IMR-90 (cell line): Measurements from ENCODE around the gene CROT. TPM values are rescaled to one million over a fixed set of nuclear protein-coding genes. Genes with fewer than 3 reads are reported as not detected.

Experiments used
- ATAC-seq: fragments of 200-7000 bp; cut with Tn5 transposase; 2 replicates; pipeline ENCODE4 v1.9.1; 2020; ENCODE audit warnings: low read depth, mild to moderate bottlenecking, moderate library complexity
- BruUV-seq: library from RNA; stranded (reverse); fragments of 400-500 nt; replicated peaks from 2 replicates; lab custom pipeline; 2021; lab: Mats Ljungman, UMichigan
- CTCF ChIA-PET: fragments of 300-600 bp; formaldehyde crosslinking; extraction: SDS; loops from one replicate; lab custom pipeline; 2021; ENCODE audit warnings: antibody characterized with exemption; lab: Yijun Ruan, JAX
- POLR2A ChIA-PET: fragments of 300-600 bp; sonication (Branson Sonifier 250); formaldehyde crosslinking; loops from one replicate; lab custom pipeline; 2022; ENCODE audit warnings: antibody characterized with exemption; ENCODE audit not compliant: unreplicated experiment; lab: Charles Lee
- DNase-seq: peaks from one replicate; pipeline ENCODE4 v3.0.0; 2013
- H2AFZ ChIP-seq: replicated peaks from 2 replicates; pipeline ENCODE3; 2013; ENCODE audit warnings: low read length, mild to moderate bottlenecking; ENCODE audit not compliant: poor library complexity
- H2AK5ac ChIP-seq: 2 replicates; pipeline ENCODE4 v1.6.1; 2013; ENCODE audit warnings: low read depth, low read length, inconsistent platforms
- H2AK9ac ChIP-seq: replicated peaks from 2 replicates; pipeline ENCODE3; 2013; ENCODE audit warnings: mild to moderate bottlenecking, low read depth, low read length, moderate library complexity; ENCODE audit not compliant: poor library complexity
- H2BK120ac ChIP-seq: 2 replicates; pipeline ENCODE4 v1.6.1; 2013; ENCODE audit warnings: low read depth, low read length, inconsistent platforms
- H2BK15ac ChIP-seq: 3 replicates; pipeline ENCODE4 v1.6.1; 2013; ENCODE audit warnings: low read depth, low read length, inconsistent platforms
- H2BK20ac ChIP-seq: 2 replicates; pipeline ENCODE4 v1.6.1; 2013; ENCODE audit warnings: low read depth, mild to moderate bottlenecking, inconsistent platforms, low read length, moderate library complexity
- H2BK5ac ChIP-seq: 2 replicates; pipeline ENCODE4 v1.6.1; 2013; ENCODE audit warnings: mild to moderate bottlenecking, low read depth, low read length, inconsistent platforms; ENCODE audit not compliant: poor library complexity, severe bottlenecking
- H3K14ac ChIP-seq: replicated peaks from 2 replicates; pipeline ENCODE4 v1.6.1; 2013; ENCODE audit warnings: low read depth, low read length, inconsistent platforms
- H3K18ac ChIP-seq: 2 replicates; pipeline ENCODE4 v1.6.1; 2013; ENCODE audit warnings: low read depth, low read length, control low read depth
- H3K23ac ChIP-seq: 2 replicates; pipeline ENCODE4 v1.6.1; 2013; ENCODE audit warnings: low read depth, low read length, inconsistent platforms
- H3K27ac ChIP-seq: 2 replicates; pipeline ENCODE4 v1.5.1; 2013; ENCODE audit warnings: mild to moderate bottlenecking, control low read depth, low read length; ENCODE audit not compliant: insufficient read depth
- H3K27me3 ChIP-seq: 2 replicates; pipeline ENCODE4 v1.6.1; 2013; ENCODE audit warnings: low read length; ENCODE audit not compliant: control insufficient read depth, insufficient read depth
- H3K36me3 ChIP-seq: 2 replicates; pipeline ENCODE4 v1.6.1; 2013; ENCODE audit warnings: low read length, mixed read lengths; ENCODE audit not compliant: control insufficient read depth, insufficient read depth
- H3K4ac ChIP-seq: 2 replicates; pipeline ENCODE4 v1.6.1; 2013; ENCODE audit warnings: low read depth, low read length, inconsistent platforms
- H3K4me1 ChIP-seq: 2 replicates; pipeline ENCODE4 v1.6.1; 2013; ENCODE audit warnings: low read length, mixed read lengths; ENCODE audit not compliant: control insufficient read depth, insufficient read depth
- H3K4me2 ChIP-seq: 2 replicates; pipeline ENCODE4 v1.6.1; 2013; ENCODE audit warnings: low read depth, mild to moderate bottlenecking, control low read depth, low read length, moderate library complexity
- H3K4me3 ChIP-seq: 2 replicates; pipeline ENCODE4 v1.5.1; 2013; ENCODE audit warnings: low read depth, mild to moderate bottlenecking, control low read depth, low read length, moderate library complexity; ENCODE audit not compliant: insufficient read depth
- H3K56ac ChIP-seq: 2 replicates; pipeline ENCODE4 v1.6.1; 2013; ENCODE audit warnings: low read length, inconsistent platforms; ENCODE audit not compliant: insufficient read depth; ENCODE audit errors: extremely low read depth
- H3K79me1 ChIP-seq, 2 experiments: 2 replicates each; pipeline ENCODE4 v1.6.1; 2013; ENCODE audit warnings: low read length in 2 of 2, inconsistent platforms in 1 of 2, low read depth in 1 of 2
- H3K9ac ChIP-seq: 2 replicates; pipeline ENCODE4 v1.6.1; 2013; ENCODE audit warnings: low read depth, low read length, control low read depth
- H3K9me1 ChIP-seq: 2 replicates; pipeline ENCODE4 v1.6.1; 2013; ENCODE audit warnings: low read length, inconsistent platforms; ENCODE audit not compliant: insufficient read depth
- H3K9me3 ChIP-seq: 2 replicates; pipeline ENCODE4 v1.6.1; 2013; ENCODE audit warnings: low read length; ENCODE audit not compliant: control insufficient read depth, insufficient read depth
- H4K20me1 ChIP-seq: 2 replicates; pipeline ENCODE4 v1.6.1; 2013; ENCODE audit warnings: low read length, inconsistent platforms; ENCODE audit not compliant: insufficient read depth
- H4K5ac ChIP-seq: 2 replicates; pipeline ENCODE4 v1.6.1; 2013; ENCODE audit warnings: mild to moderate bottlenecking, low read depth, low read length, control low read depth
- H4K8ac ChIP-seq, 2 experiments: 2 replicates each; pipeline ENCODE4 v1.6.1; 2013; ENCODE audit warnings: low read depth in 2 of 2, low read length in 2 of 2, control low read depth in 1 of 2, inconsistent platforms in 1 of 2
- H4K91ac ChIP-seq: 2 replicates; pipeline ENCODE4 v1.6.1; 2013; ENCODE audit warnings: low read depth, low read length, inconsistent platforms; ENCODE audit not compliant: insufficient read depth
- MAFK ChIP-seq: IDR thresholded peaks from 2 replicates; pipeline ENCODE4 v1.6.1; 2012; ENCODE audit warnings: low read depth, low read length, improper control_type of control experiment
- MXI1 ChIP-seq: IDR thresholded peaks from 2 replicates; pipeline ENCODE4 v1.6.1; 2012; ENCODE audit warnings: low read depth, mild to moderate bottlenecking, low read length, moderate library complexity, borderline replicate concordance
- NFE2L2 ChIP-seq: fragments of 150-350 bp; IDR thresholded peaks from 2 replicates; pipeline ENCODE4 v1.6.1; 2016; ENCODE audit warnings: low read depth, mild to moderate bottlenecking, low read length
- POLR2A ChIP-seq: IDR thresholded peaks from 2 replicates; pipeline ENCODE4 v1.6.1; 2012; ENCODE audit warnings: mild to moderate bottlenecking, low read depth, low read length
- RFX5 ChIP-seq: IDR thresholded peaks from 2 replicates; pipeline ENCODE4 v1.8.0; 2012; ENCODE audit warnings: low read depth, mild to moderate bottlenecking, low read length, moderate library complexity
- WGBS, 2 experiments: methylation state at CpG; one replicate each; pipeline versions ENCODE4 v1.1.5 to v1.1.7; 2013; ENCODE audit warnings: missing lambda C conversion rate in 2 of 2; ENCODE audit not compliant: insufficient read length in 1 of 2; ENCODE audit errors: extremely low coverage in 2 of 2; 5-methylcytosine and 5-hydroxymethylcytosine counted together
- dilution Hi-C: fragments of 300-500 bp; cut with HindIII; formaldehyde crosslinking; loops from one replicate; pipeline ENCODE4 v1.14.3; 2018; ENCODE audit warnings: low sequenced_read_pairs; ENCODE audit not compliant: unreplicated experiment
- in situ Hi-C: fragments of 300-500 bp; cut with MboI; formaldehyde crosslinking; loops from 3 replicates; pipeline ENCODE4 v1.14.3; 2019; ENCODE audit warnings: low sequenced_read_pairs, inconsistent platforms, mixed read lengths
- intact Hi-C: fragments of 100-400 bp; cut with micrococcal nuclease; formaldehyde crosslinking; loops from 2 replicates; pipeline ENCODE4 v1.10.0; 2022
- polyA plus RNA-seq, 3 experiments: library from polyadenylated mRNA; depleted of rRNA; stranded (reverse); fragments of >200 nt; gene quantifications; 2 replicates each; pipeline ENCODE4 v1.2.3, GENCODE V29; 2012; ENCODE audit warnings: low replicate concordance in 1 of 3
- total RNA-seq: library from RNA; depleted of rRNA; stranded (reverse); fragments of >200 nt; gene quantifications from 2 replicates; pipeline ENCODE4 v1.2.3, GENCODE V29; 2012
- TF ChIP-seq, protein P1 (sequence below): fragments of 150-350 bp; IDR thresholded peaks from 2 replicates; pipeline ENCODE4 v1.6.1; 2017; ENCODE audit warnings: mild to moderate bottlenecking, antibody characterized with exemption, low read length, low read depth

CROT gene
- total and polyA plus RNA-seq, 2 of the 4 experiments (the other 2 are of a cell fraction), result 7.5 to 10.0 TPM

GRCh38 chr7:87391020-87391701, 45.7 kb downstream of the CROT start:
- Histone ChIP-seq H2BK5ac (no peak overlapping the region), H3K9ac (no peak overlapping the region), H3K36me3 (peaks cover 18% of the 10 kb centered on the region), H4K20me1 (no peaks in the 10 kb centered on the region), H3K23ac (no peak overlapping the region), H3K27me3 (no peaks in the 10 kb centered on the region), H2BK120ac (no peak overlapping the region), H4K5ac (no peak overlapping the region), H3K14ac (no peak overlapping the region), H2AK5ac (no peak overlapping the region), H3K79me1 (no peaks in the 10 kb centered on the region), H4K8ac (no peak overlapping the region), H3K27ac (no peak overlapping the region), H4K91ac (no peak overlapping the region), H3K4me1 (no peaks in the 10 kb centered on the region), H2AFZ (no peak overlapping the region), H3K4me3 (no peak overlapping the region), H3K4me2 (no peak overlapping the region), H3K18ac (no peak overlapping the region), H3K56ac (no peak overlapping the region), H2AK9ac (no peak overlapping the region), H2BK20ac (no peak overlapping the region), H3K9me1 (no peaks in the 10 kb centered on the region), H3K4ac (no peak overlapping the region), H2BK15ac (no peak overlapping the region), H3K9me3 (peaks cover 2% of the 10 kb centered on the region; the same call in 1 of the 2 replicates)
- dilution Hi-C loops (no loop called here), in situ Hi-C loops (no loop called here), intact Hi-C loops (no loop called here)
- DNase-seq (no peak), ATAC-seq (no peak)
- no TSS peak for BruUV-seq
- ChIA-PET CTCF (no interaction called here), POLR2A (no interaction called here)
- no CpG with 5 or more reads among the region's 8 CpGs for WGBS, 2 experiments
- TF ChIP-seq MAFK, result no peak
- no peak for TF ChIP-seq MXI1
- TF ChIP-seq, protein P1, sequence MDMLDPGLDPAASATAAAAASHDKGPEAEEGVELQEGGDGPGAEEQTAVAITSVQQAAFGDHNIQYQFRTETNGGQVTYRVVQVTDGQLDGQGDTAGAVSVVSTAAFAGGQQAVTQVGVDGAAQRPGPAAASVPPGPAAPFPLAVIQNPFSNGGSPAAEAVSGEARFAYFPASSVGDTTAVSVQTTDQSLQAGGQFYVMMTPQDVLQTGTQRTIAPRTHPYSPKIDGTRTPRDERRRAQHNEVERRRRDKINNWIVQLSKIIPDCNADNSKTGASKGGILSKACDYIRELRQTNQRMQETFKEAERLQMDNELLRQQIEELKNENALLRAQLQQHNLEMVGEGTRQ, result no peak
- no peak for TF ChIP-seq POLR2A
- TF ChIP-seq NFE2L2, result no peak
- TF ChIP-seq RFX5, result no peak
